Neutrophil (primary cell): ENCODE data around the gene MYO7A.

Source experiments
- H3K27ac ChIP-seq: fragments of 200-600 bp; sonication (generic); 2 replicates; pipeline ENCODE4 v1.5.1; 2016; ENCODE audit warnings: mild to moderate bottlenecking, moderate library complexity
- H3K27me3 ChIP-seq: fragments of 200-600 bp; sonication (generic); 2 replicates; pipeline ENCODE4 v1.6.0; 2016; ENCODE audit warnings: mild to moderate bottlenecking
- H3K36me3 ChIP-seq: fragments of 200-600 bp; sonication (generic); 2 replicates; pipeline ENCODE4 v1.5.1; 2017
- H3K4me1 ChIP-seq, 2 experiments: fragments of 200-600 bp in 1 of 2; sonication (generic) in 1 of 2; 1 replicate in 1 of 2; 2 replicates in 1 of 2; pipeline versions ENCODE4 v1.5.1 to v1.6.1; 2013 to 2016; ENCODE audit warnings: low read depth in 1 of 2, low read length in 1 of 2, mild to moderate bottlenecking in 1 of 2, moderate library complexity in 1 of 2; ENCODE audit not compliant: control insufficient read depth in 1 of 2, insufficient read depth in 1 of 2
- H3K4me3 ChIP-seq, 2 experiments: fragments of 200-600 bp in 1 of 2; sonication (generic) in 1 of 2; 1 replicate in 1 of 2; 2 replicates in 1 of 2; pipeline ENCODE4 v1.5.1; 2013 to 2016; ENCODE audit warnings: low read depth in 1 of 2, low read length in 1 of 2, mild to moderate bottlenecking in 1 of 2, moderate library complexity in 1 of 2
- H3K9me3 ChIP-seq: fragments of 200-600 bp; sonication (generic); 2 replicates; pipeline ENCODE4 v1.5.1; 2016
- CTCF ChIP-seq: fragments of 200-600 bp; sonication (generic); IDR thresholded peaks from 2 replicates; pipeline ENCODE4 v1.5.1; 2016; ENCODE audit warnings: antibody characterized with exemption

MYO7A gene

GRCh38 chr11:77127920-77128691 is at the start of gene MYO7A:
MYO7A (plus strand) TSS chr11:77128246; CDS start chr11:77130635, 2,389 bp downstream.
- no peaks in the 10 kb centered on the region for H3K9me3 ChIP-seq
- no peaks in the 10 kb centered on the region for H3K36me3 ChIP-seq
- no peak within 1 kb of the TSS for H3K27ac ChIP-seq
- no peak within 1 kb of the TSS for H3K4me3 ChIP-seq
- peaks cover 8% of the 10 kb centered on the region in 2 experiments for H3K4me1 ChIP-seq
- H3K27me3 ChIP-seq = peaks cover 41% of the 10 kb centered on the region
- TF ChIP-seq CTCF = no peak

GRCh38 chr11:77079666-77080065 is 48.4 kb upstream of the MYO7A start:
- Histone ChIP-seq H3K27ac (no peak overlapping the region), H3K36me3 (no peaks in the 10 kb centered on the region), H3K27me3 (no peaks in the 10 kb centered on the region), H3K9me3 (no peaks in the 10 kb centered on the region), H3K4me3 (no peak overlapping the region), H3K4me1 (no peaks in the 10 kb centered on the region)
- TF ChIP-seq CTCF = no peak

- no peaks in the 10 kb centered on the region for H3K4me1 ChIP-seq
- no peak for TF ChIP-seq CTCF
- no peak overlapping the region for H3K4me3 ChIP-seq
Measured at GRCh38 chr11:77080643-77081210, 47.3 kb upstream of the MYO7A start.

GRCh38 chr11:77081381-77081851 is 46.6 kb upstream of the MYO7A start:
- no peak overlapping the region for H3K27ac ChIP-seq
- no peaks in the 10 kb centered on the region for H3K36me3 ChIP-seq
- no peak overlapping the region for H3K4me3 ChIP-seq
- TF ChIP-seq CTCF = no peak
- H3K27me3 ChIP-seq = no peaks in the 10 kb centered on the region
- H3K4me1 ChIP-seq = no peaks in the 10 kb centered on the region
- H3K9me3 ChIP-seq = no peaks in the 10 kb centered on the region

More at GRCh38 chr11:77080643-77081210, 47.3 kb upstream of the MYO7A start:
- H3K27me3 ChIP-seq = no peaks in the 10 kb centered on the region
- H3K27ac ChIP-seq = no peak overlapping the region
- no peaks in the 10 kb centered on the region for H3K9me3 ChIP-seq
- H3K36me3 ChIP-seq = no peaks in the 10 kb centered on the region

- no peaks in the 10 kb centered on the region for H3K9me3 ChIP-seq
- H3K27me3 ChIP-seq = no peaks in the 10 kb centered on the region
- no peak overlapping the region for H3K27ac ChIP-seq
- H3K4me3 ChIP-seq = no peak overlapping the region
- no peaks in the 10 kb centered on the region for H3K4me1 ChIP-seq
- TF ChIP-seq CTCF = no peak
- H3K36me3 ChIP-seq = no peaks in the 10 kb centered on the region
Measured at GRCh38 chr11:77081976-77082836, 45.8 kb upstream of the MYO7A start.
